Effector memory CD8-positive, alpha-beta T cell (primary cell): ENCODE results near the gene PABPN1L.

Experiments used
- ATAC-seq: fragments of 150-1000 bp; cut with Tn5 transposase; replicated peaks from 2 replicates; pipeline ENCODE4 v1.10.0; 2021; ENCODE audit warnings: mild to moderate bottlenecking, moderate library complexity
- DNase-seq, 3 experiments: peaks; one replicate each; pipeline ENCODE4 v3.0.0; 2021
- H3K27ac Mint-ChIP-seq, 2 donors: one replicate each; pipeline ENCODE4 v1.8.0; 2022; ENCODE audit warnings: mild to moderate bottlenecking in 2 of 2, mixed read lengths in 2 of 2, moderate library complexity in 2 of 2
- H3K27me3 Mint-ChIP-seq, 2 donors: one replicate each; pipeline ENCODE4 v1.8.0; 2022; ENCODE audit warnings: mixed read lengths in 2 of 2
- H3K36me3 Mint-ChIP-seq: one replicate; pipeline ENCODE4 v1.8.0; 2022; ENCODE audit warnings: mild to moderate bottlenecking, moderate library complexity, mixed read lengths; ENCODE audit not compliant: insufficient read depth
- H3K4me1 Mint-ChIP-seq, 2 donors: one replicate each; pipeline ENCODE4 v1.8.0; 2022; ENCODE audit warnings: low read depth in 2 of 2, mixed read lengths in 2 of 2
- H3K4me3 Mint-ChIP-seq, 2 donors: one replicate each; pipeline ENCODE4 v1.8.0; 2022; ENCODE audit warnings: mild to moderate bottlenecking in 2 of 2, mixed read lengths in 2 of 2, moderate library complexity in 2 of 2
- H3K9me3 Mint-ChIP-seq, 2 donors: one replicate each; pipeline ENCODE4 v1.8.0; 2022; ENCODE audit warnings: mixed read lengths in 2 of 2

The PABPN1L gene

GRCh38 chr16:88853325-88853941, 13.0 kb downstream of the PABPN1L start:
- Mint-ChIP-seq H3K27me3 (no peaks in the 10 kb centered on the region), H3K27ac (peak overlapping the region in 1 of 2 donors; percentile 35), H3K9me3 (no peaks in the 10 kb centered on the region), H3K4me3 (no peak overlapping the region), H3K36me3 (peaks cover 26% of the 10 kb centered on the region), H3K4me1 (peaks cover 18 to 19% of the 10 kb centered on the region in 2 donors)
- ATAC-seq (no peak), DNase-seq (no peak)

GRCh38 chr16:88851616-88852015, 14.8 kb downstream of the PABPN1L start:
- no peak overlapping the region for H3K27ac Mint-ChIP-seq
- ATAC-seq (no peak), DNase-seq (no peak)
- no peak overlapping the region for H3K4me3 Mint-ChIP-seq
- H3K36me3 Mint-ChIP-seq = peaks cover 14% of the 10 kb centered on the region
- no peaks in the 10 kb centered on the region for H3K9me3 Mint-ChIP-seq
- no peaks in the 10 kb centered on the region for H3K27me3 Mint-ChIP-seq
- H3K4me1 Mint-ChIP-seq = peaks cover 7% of the 10 kb centered on the region in 2 donors

- no peak for ATAC-seq
- no peak for DNase-seq
- H3K27ac Mint-ChIP-seq = no peak overlapping the region
- peaks cover 7% of the 10 kb centered on the region in 2 donors for H3K4me1 Mint-ChIP-seq
- H3K36me3 Mint-ChIP-seq = peaks cover 13% of the 10 kb centered on the region
- H3K9me3 Mint-ChIP-seq = no peaks in the 10 kb centered on the region
- H3K27me3 Mint-ChIP-seq = no peaks in the 10 kb centered on the region
- no peak overlapping the region for H3K4me3 Mint-ChIP-seq
These were observed 15.8 kb downstream of the PABPN1L start for GRCh38 chr16:88850531-88851199.

GRCh38 chr16:88848557-88848956, 17.9 kb downstream of the PABPN1L start:
- Mint-ChIP-seq H3K9me3 (no peaks in the 10 kb centered on the region), H3K36me3 (peaks cover 16% of the 10 kb centered on the region), H3K4me3 (no peak overlapping the region), H3K4me1 (peaks cover 0 to 3% of the 10 kb centered on the region in 2 donors), H3K27me3 (no peaks in the 10 kb centered on the region), H3K27ac (no peak overlapping the region)
- ATAC-seq (no peak), DNase-seq (no peak)

- Mint-ChIP-seq H3K36me3 (peaks cover 22% of the 10 kb centered on the region), H3K27me3 (no peaks in the 10 kb centered on the region), H3K4me1 (peaks cover 0 to 6% of the 10 kb centered on the region in 2 donors), H3K27ac (no peak overlapping the region), H3K4me3 (no peak overlapping the region), H3K9me3 (no peaks in the 10 kb centered on the region)
- DNase-seq = no peak
- ATAC-seq = no peak
These were observed 18.8 kb downstream of the PABPN1L start for GRCh38 chr16:88847654-88848053.

DNA sequence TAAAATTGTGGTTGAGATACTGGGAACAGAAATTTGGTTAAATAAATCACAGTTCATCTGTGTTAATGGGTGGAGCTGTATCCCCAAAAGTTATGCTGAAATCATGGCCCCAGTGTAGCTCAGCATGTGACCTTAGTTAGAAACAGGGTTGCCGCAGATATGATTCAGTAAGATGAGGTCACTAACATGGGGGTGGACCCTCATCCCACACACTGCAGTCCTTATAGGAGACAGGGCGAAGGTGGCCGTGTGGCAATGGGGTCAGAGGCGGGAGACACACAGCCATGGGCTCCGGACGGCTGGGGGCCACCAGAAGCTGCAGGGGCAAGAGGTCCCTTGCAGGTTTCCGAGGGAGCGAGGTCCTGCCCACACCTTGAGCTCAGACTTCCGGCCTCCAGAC, 20.4 kb downstream of the PABPN1L start:
- H3K27ac Mint-ChIP-seq = no peak overlapping the region
- ATAC-seq = no peak
- H3K27me3 Mint-ChIP-seq = no peaks in the 10 kb centered on the region
- H3K9me3 Mint-ChIP-seq = no peaks in the 10 kb centered on the region
- no peak for DNase-seq
- peaks cover 19% of the 10 kb centered on the region for H3K36me3 Mint-ChIP-seq
- H3K4me1 Mint-ChIP-seq = peaks cover 4% of the 10 kb centered on the region in 2 donors
- no peak overlapping the region for H3K4me3 Mint-ChIP-seq

DNA sequence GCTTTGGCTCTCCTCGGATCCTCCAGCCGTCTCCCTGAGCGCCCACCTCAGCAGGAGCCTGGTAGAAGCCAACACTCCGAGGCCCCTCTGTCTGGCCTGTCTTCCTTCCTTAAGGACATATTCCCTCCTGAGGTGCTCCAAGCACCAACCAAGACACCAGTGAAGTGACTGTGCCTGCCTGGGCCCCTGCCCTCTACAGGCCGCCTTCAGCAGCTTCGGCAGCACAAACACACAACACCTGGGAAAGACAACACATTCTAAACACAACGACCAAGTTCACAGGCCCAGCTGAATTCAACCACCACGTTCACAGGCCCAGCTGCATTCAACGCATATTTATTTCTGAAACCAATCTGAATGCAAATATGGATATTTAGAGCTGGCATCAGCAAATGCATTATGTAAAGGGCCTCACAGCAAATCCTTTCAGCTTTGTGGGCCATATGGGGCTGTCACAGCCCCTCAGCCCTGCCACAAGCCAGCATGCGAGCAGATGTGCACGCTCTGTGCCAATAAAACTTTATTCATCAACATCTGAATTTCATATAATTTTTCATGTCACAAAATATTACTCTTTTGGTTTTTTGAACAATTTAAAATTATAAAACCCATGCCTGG, 21.9 kb downstream of the PABPN1L start:
- Mint-ChIP-seq H3K9me3 (no peaks in the 10 kb centered on the region), H3K4me3 (no peak overlapping the region), H3K27me3 (no peaks in the 10 kb centered on the region), H3K4me1 (peaks cover 4% of the 10 kb centered on the region in 2 donors), H3K27ac (peak overlapping the region in 1 of 2 donors; percentile 10), H3K36me3 (peaks cover 17% of the 10 kb centered on the region)
- no peak for ATAC-seq
- DNase-seq = no peak

GRCh38 chr16:88843256-88843655, 23.2 kb downstream of the PABPN1L start:
- H3K27me3 Mint-ChIP-seq = no peaks in the 10 kb centered on the region
- no peak overlapping the region for H3K27ac Mint-ChIP-seq
- H3K4me1 Mint-ChIP-seq = peaks cover 4% of the 10 kb centered on the region in 2 donors
- DNase-seq (no peak), ATAC-seq (no peak)
- no peak overlapping the region for H3K4me3 Mint-ChIP-seq
- H3K9me3 Mint-ChIP-seq = no peaks in the 10 kb centered on the region
- H3K36me3 Mint-ChIP-seq = peaks cover 12% of the 10 kb centered on the region

GRCh38 chr16:88842806-88843205, 23.7 kb downstream of the PABPN1L start:
- H3K9me3 Mint-ChIP-seq = no peaks in the 10 kb centered on the region
- H3K36me3 Mint-ChIP-seq = peaks cover 12% of the 10 kb centered on the region
- ATAC-seq (no peak), DNase-seq (no peak)
- no peak overlapping the region for H3K27ac Mint-ChIP-seq
- no peak overlapping the region for H3K4me3 Mint-ChIP-seq
- peaks cover 4% of the 10 kb centered on the region in 2 donors for H3K4me1 Mint-ChIP-seq
- H3K27me3 Mint-ChIP-seq = no peaks in the 10 kb centered on the region

GRCh38 chr16:88842308-88842756, 24.1 kb downstream of the PABPN1L start:
- no peak overlapping the region for H3K27ac Mint-ChIP-seq
- no peak overlapping the region for H3K4me3 Mint-ChIP-seq
- peaks cover 4% of the 10 kb centered on the region in 2 donors for H3K4me1 Mint-ChIP-seq
- H3K9me3 Mint-ChIP-seq = no peaks in the 10 kb centered on the region
- H3K27me3 Mint-ChIP-seq = no peaks in the 10 kb centered on the region
- ATAC-seq = no peak
- DNase-seq = no peak
- H3K36me3 Mint-ChIP-seq = peaks cover 12% of the 10 kb centered on the region

GRCh38 chr16:88841521-88842307, 24.7 kb downstream of the PABPN1L start:
- no peak overlapping the region for H3K27ac Mint-ChIP-seq
- ATAC-seq (no peak), DNase-seq (no peak)
- H3K4me1 Mint-ChIP-seq = peaks cover 4% of the 10 kb centered on the region in 2 donors
- no peaks in the 10 kb centered on the region for H3K9me3 Mint-ChIP-seq
- H3K27me3 Mint-ChIP-seq = no peaks in the 10 kb centered on the region
- H3K36me3 Mint-ChIP-seq = peaks cover 14% of the 10 kb centered on the region
- no peak overlapping the region for H3K4me3 Mint-ChIP-seq

GRCh38 chr16:88840600-88841215, 25.8 kb downstream of the PABPN1L start:
- Mint-ChIP-seq H3K4me1 (peaks cover 4% of the 10 kb centered on the region in 2 donors), H3K9me3 (no peaks in the 10 kb centered on the region), H3K27ac (no peak overlapping the region), H3K36me3 (peaks cover 17% of the 10 kb centered on the region), H3K4me3 (no peak overlapping the region), H3K27me3 (no peaks in the 10 kb centered on the region)
- no peak for DNase-seq
- no peak for ATAC-seq
